Subcutaneous adipose tissue (tissue), 4 donors: ENCODE measurements around the gene AFTPH. TPM values are rescaled to one million over a fixed set of nuclear protein-coding genes. Genes with fewer than 3 reads are reported as not detected.

Source experiments
- CTCF ChIP-seq: fragments of 450-650 bp; IDR thresholded peaks from one replicate; pipeline ENCODE4 v1.5.1; 2016; ENCODE audit warnings: low read depth, mild to moderate bottlenecking, control low read depth, antibody characterized with exemption, moderate library complexity
- total RNA-seq, 4 donors: library from RNA; depleted of rRNA; stranded (reverse); fragments of >200 nt; gene quantifications; one replicate each; pipeline ENCODE4 v1.1.0, GENCODE V29; 2016

The AFTPH gene
- total RNA-seq, 4 donors from 2014 or later = 39.2 to 50.5 (median 44.7) TPM

DNA sequence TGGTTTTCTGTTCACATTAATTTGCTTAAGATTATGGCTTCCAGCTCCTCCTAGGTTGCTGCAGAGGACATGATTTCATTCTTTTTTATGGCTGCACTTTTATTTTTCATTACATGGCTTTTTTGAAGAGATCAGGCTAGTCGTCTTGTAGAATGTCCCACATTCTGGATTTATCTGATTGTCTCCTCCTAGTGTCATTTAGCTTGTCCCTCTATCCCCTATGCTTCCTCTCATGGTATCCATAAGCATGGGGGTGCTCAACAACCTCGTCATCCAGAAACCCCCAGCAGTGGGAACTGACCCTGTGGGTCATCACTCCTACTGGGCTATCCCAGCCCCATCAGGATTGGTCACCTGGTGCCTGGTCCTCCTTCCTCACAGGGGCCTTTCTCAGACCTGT is 80.0 kb downstream of the AFTPH start:
- TF ChIP-seq CTCF = no peak

DNA sequence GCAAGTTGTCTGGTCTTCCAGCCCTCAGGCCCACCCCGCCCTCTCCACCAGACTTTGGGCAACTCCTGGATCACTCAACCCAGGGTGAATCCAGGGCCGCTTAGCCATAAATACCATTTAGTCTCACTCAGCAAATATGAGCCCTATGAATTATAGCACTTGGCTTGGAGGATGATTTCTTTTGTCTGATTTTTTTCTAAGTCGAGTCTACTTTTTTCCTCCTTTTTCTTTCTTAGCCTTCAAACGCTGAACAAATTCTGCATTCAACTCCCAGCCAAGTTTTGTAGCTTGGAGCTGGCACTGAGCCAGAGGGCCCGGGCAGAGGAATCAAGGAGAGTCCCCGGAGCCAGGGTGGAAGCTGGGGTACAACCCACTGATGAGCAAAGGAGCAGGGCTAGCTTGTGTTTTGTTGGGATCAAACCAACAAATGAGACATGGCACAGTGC is 80.9 kb downstream of the AFTPH start:
- TF ChIP-seq CTCF = no peak

GRCh38 chr2:64605991-64606478 is 81.9 kb downstream of the AFTPH start:
- no peak for TF ChIP-seq CTCF

GRCh38 chr2:64606479-64607363 is 82.6 kb downstream of the AFTPH start:
- no peak for TF ChIP-seq CTCF

GRCh38 chr2:64607381-64608304 is 83.5 kb downstream of the AFTPH start:
- TF ChIP-seq CTCF = no peak

DNA sequence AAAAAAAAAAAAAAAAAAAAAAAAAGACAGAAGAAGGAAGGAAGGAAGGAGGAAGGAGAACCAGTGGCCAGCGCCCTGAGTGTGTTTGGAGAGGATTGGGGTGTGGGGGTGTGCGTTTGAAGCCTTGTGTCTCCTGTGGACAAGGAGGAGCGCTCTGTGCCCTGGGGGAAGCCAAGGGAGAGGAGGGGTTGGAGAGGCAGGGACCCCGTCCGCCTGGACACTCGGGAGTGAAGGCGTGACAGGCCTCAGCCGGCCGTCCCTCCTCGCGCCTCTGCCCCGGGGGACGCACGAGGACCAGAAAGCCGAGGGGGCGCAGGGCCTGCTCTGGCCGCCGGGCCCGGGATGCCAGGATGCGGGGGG is 84.7 kb downstream of the AFTPH start:
- no peak for TF ChIP-seq CTCF
